ENCODE measurements around the gene SEC22A. TPM values are rescaled to one million over a fixed set of nuclear protein-coding genes. Genes with fewer than 3 reads are reported as not detected.
A peak's percentile ranks its signal among the peaks of the same experiment; 100 is the strongest.

The SEC22A gene
- total and polyA plus RNA-seq, 2 of the 8 experiments (the other 6 are each of a cell fraction or from before 2014, with no cell fraction given) = 10.6 to 17.1 TPM

DNA sequence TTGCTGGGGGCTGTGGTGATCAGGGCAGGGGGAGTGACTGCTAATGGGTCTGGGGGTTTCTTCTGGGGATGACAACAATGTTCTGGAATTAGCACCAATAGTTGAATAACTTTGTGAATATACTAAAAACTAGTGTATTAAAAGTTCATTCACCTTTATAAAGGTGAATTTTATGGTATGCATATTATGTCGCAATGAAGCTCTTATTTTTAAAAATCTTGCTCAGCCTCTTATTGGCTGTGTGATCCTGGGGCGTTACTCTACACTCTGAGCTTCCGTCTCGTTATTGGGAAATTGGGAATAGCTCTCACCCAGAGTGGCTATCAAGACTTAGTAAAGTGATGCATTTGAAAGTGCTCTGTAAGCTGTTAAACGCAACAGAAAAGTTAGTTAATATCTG, 105.3 kb downstream of the SEC22A start:
- Histone ChIP-seq H3K4ac (replicated peaks; ENCODE audit: insufficient read length, low read depth, low read length) (no peak overlapping the region), H3K36me3 (ENCODE audit: control insufficient read depth in 2 of 4, insufficient read depth in 4 of 4, low read length in 3 of 4) (peaks cover 0 to 8% (median 4%) of the 10 kb centered on the region in 4 experiments; a peak in 5 of 8 replicates), H4K91ac (replicated peaks; ENCODE audit: insufficient read length, low read length) (no peak overlapping the region), H3K79me1 (ENCODE audit: low read depth, low read length) (peaks cover 5% of the 10 kb centered on the region; the same call in 1 of the 2 replicates), H3K9me3 (ENCODE audit: insufficient read depth in 2 of 2, low read depth in 1 of 2, low read length in 1 of 2) (no peaks in the 10 kb centered on the region), H2BK20ac (ENCODE audit: low read length) (no peak overlapping the region), H4K8ac (ENCODE audit: extremely low read depth, insufficient read depth, low read length) (no peak overlapping the region), H2BK5ac (ENCODE audit: low read depth, low read length) (no peak overlapping the region), H3K4me3 (ENCODE audit: extremely low read depth in 1 of 4, insufficient read depth in 2 of 4, low read depth in 3 of 4, low read length in 4 of 4) (no peak overlapping the region), H2BK12ac (ENCODE audit: low read depth, low read length) (no peak overlapping the region), H2AFZ (ENCODE audit: low read length) (no peak overlapping the region), H3K79me2 (ENCODE audit: control insufficient read depth in 1 of 2, insufficient read depth in 2 of 2, low read length in 2 of 2) (peaks cover 0 to 20% of the 10 kb centered on the region in 2 experiments; a peak in 2 of 4 replicates), H2BK120ac (replicated peaks; ENCODE audit: low read depth, low read length) (no peak overlapping the region), H3K14ac (ENCODE audit: insufficient read length) (no peak overlapping the region), H3K56ac (replicated peaks; ENCODE audit: insufficient read length, low read depth, low read length) (no peak overlapping the region), H4K5ac (ENCODE audit: insufficient read length, low read depth, low read length) (no peak overlapping the region), H2BK15ac (ENCODE audit: low read length) (no peak overlapping the region), H3K23ac (ENCODE audit: insufficient read length) (no peak overlapping the region), H3K27me3 (replicated peaks in 1 of 4; ENCODE audit: control insufficient read depth in 3 of 4, extremely low read depth in 1 of 4, insufficient read depth in 3 of 4, low read length in 3 of 4) (no peaks in the 10 kb centered on the region), H3K18ac (ENCODE audit: extremely low read depth, low read length) (no peak overlapping the region), H2AK5ac (ENCODE audit: low read depth, low read length) (no peak overlapping the region), H3K4me1 (replicated peaks in 1 of 4; ENCODE audit: control insufficient read depth in 3 of 4, insufficient read depth in 4 of 4, low read length in 3 of 4) (peaks cover 5 to 15% (median 8%) of the 10 kb centered on the region in 4 experiments), H3K9ac (replicated peaks in 1 of 4; ENCODE audit: extremely low read depth in 1 of 4, low read depth in 3 of 4, low read length in 3 of 4) (no peak overlapping the region), H4K20me1 (replicated peaks in 1 of 2; ENCODE audit: control insufficient read depth in 1 of 2, insufficient read depth in 2 of 2, low read length in 2 of 2) (no peaks in the 10 kb centered on the region), H3K27ac (ENCODE audit: low read depth, low read length) (no peak overlapping the region), H3K23me2 (ENCODE audit: low read depth, low read length) (no peaks in the 10 kb centered on the region), H3K4me2 (ENCODE audit: insufficient read depth in 1 of 2, low read depth in 2 of 2, low read length in 2 of 2) (no peak overlapping the region)
- peak; percentile 16; the same call in 1 of the 2 replicates for TF ChIP-seq CEBPB (IDR thresholded peaks at IDR 0.05; ENCODE audit: low read depth, low read length)
- no peak for TF ChIP-seq POU5F1 (IDR thresholded peaks at IDR 0.05; ENCODE audit: low read depth, low read length)
- no peak for TF ChIP-seq JUND (IDR thresholded peaks at IDR 0.05; ENCODE audit: low read length)
- FAIRE-seq (no peak), DNase-seq (ENCODE audit: low read depth in 1 of 2, low spot score in 2 of 2) (no peak)
- ChIA-PET CTCF (ENCODE audit: partially characterized antibody) (interaction anchor here (0.7 to 17.6 kb wide), 22 partner anchors 8 to 278 kb away, joined by 3 to 245 read pairs (median 4); no protein-coding TSS in a partner anchor), POLR2A (ENCODE audit: partially characterized antibody) (interaction anchor here (0.9 to 4.2 kb wide), 4 partner anchors 8 to 514 kb away, joined by 4 to 26 read pairs (median 5); partner anchors contain the start of gene HSPBAP1)
- WGBS, 2 experiments (ENCODE audit: extremely low coverage in 1 of 2, insufficient coverage in 1 of 2, insufficient read length in 1 of 2, insufficient replicate concordance in 2 of 2, low coverage in 1 of 2, low lambda C conversion rate in 2 of 2, missing lambda C conversion rate in 1 of 2) = 88% methylated on average over 5 of the region's 5 CpGs; no CpG with 5 or more reads in 1 of the 2 experiments
